Prostate gland (tissue), 2 donors: ENCODE measurements around the gene RSRP1.
"Not testable (repeated sequence)": the region's sequence is repeated elsewhere in the genome, so short reads cannot be mapped to it uniquely, and the experiment has no call there.

Experiments used
- POLR2A ChIP-seq: fragments of 450-650 bp; IDR thresholded peaks from one replicate; pipeline ENCODE4 v1.6.1; 2016; ENCODE audit warnings: antibody characterized with exemption, mild to moderate bottlenecking
- POLR2AphosphoS5 ChIP-seq: sonication (generic); formaldehyde crosslinking; IDR thresholded peaks from one replicate; pipeline ENCODE4 v1.6.1; 2017; ENCODE audit warnings: antibody characterized with exemption
- TF ChIP-seq, protein P1 (sequence below), 4 experiments: fragments of 200-600 bp in 2 of 4; fragments of 450-650 bp in 2 of 4; sonication (generic) in 2 of 4; IDR thresholded peaks; 1 replicate in 3 of 4; 2 replicates in 1 of 4; pipeline ENCODE4 v1.5.1; 2016 to 2019; ENCODE audit warnings: antibody characterized with exemption in 4 of 4, mild to moderate bottlenecking in 2 of 4, moderate library complexity in 2 of 4

GRCh38 chr1:25268143-25268760 lies 21.0 kb upstream of the RSRP1 start:
- not testable (repeated sequence) for TF ChIP-seq POLR2A, POLR2AphosphoS5
- TF ChIP-seq, protein P1, sequence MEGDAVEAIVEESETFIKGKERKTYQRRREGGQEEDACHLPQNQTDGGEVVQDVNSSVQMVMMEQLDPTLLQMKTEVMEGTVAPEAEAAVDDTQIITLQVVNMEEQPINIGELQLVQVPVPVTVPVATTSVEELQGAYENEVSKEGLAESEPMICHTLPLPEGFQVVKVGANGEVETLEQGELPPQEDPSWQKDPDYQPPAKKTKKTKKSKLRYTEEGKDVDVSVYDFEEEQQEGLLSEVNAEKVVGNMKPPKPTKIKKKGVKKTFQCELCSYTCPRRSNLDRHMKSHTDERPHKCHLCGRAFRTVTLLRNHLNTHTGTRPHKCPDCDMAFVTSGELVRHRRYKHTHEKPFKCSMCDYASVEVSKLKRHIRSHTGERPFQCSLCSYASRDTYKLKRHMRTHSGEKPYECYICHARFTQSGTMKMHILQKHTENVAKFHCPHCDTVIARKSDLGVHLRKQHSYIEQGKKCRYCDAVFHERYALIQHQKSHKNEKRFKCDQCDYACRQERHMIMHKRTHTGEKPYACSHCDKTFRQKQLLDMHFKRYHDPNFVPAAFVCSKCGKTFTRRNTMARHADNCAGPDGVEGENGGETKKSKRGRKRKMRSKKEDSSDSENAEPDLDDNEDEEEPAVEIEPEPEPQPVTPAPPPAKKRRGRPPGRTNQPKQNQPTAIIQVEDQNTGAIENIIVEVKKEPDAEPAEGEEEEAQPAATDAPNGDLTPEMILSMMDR (IDR thresholded peaks at IDR 0.05) = not testable (repeated sequence)
